Smooth muscle cell (in vitro differentiated cells): ENCODE results near the gene IL1RAPL2. TPM values are rescaled to one million over a fixed set of nuclear protein-coding genes. Genes with fewer than 3 reads are reported as not detected.

Experiments
- DNase-seq: peaks from one replicate; lab custom pipeline; 2025; ENCODE audit not compliant: unreplicated experiment; lab: John Stamatoyannopoulos, UW
- H2AFZ ChIP-seq: fragments of 200-600 bp; sonication (generic); 2 replicates; pipeline ENCODE4 v1.6.0; 2016; ENCODE audit warnings: antibody characterized with exemption, low read depth, mild to moderate bottlenecking
- H3F3A ChIP-seq: fragments of 200-600 bp; sonication (generic); 2 replicates; pipeline ENCODE4 v1.6.0; 2017; ENCODE audit warnings: antibody characterized with exemption, low read depth
- H3K27ac ChIP-seq: fragments of 200-600 bp; sonication (generic); 2 replicates; pipeline ENCODE4 v1.5.1; 2016; ENCODE audit warnings: low read depth, mild to moderate bottlenecking
- H3K27me3 ChIP-seq: fragments of 200-600 bp; sonication (generic); 2 replicates; pipeline ENCODE4 v1.6.1; 2016; ENCODE audit warnings: low read depth, mild to moderate bottlenecking
- H3K36me3 ChIP-seq: fragments of 200-600 bp; sonication (generic); 2 replicates; pipeline ENCODE4 v1.5.1; 2016; ENCODE audit warnings: low read depth
- H3K4me1 ChIP-seq: fragments of 200-600 bp; sonication (generic); 2 replicates; pipeline ENCODE4 v1.5.1; 2016; ENCODE audit warnings: low read depth
- H3K4me2 ChIP-seq: fragments of 200-600 bp; sonication (generic); 2 replicates; pipeline ENCODE4 v1.6.0; 2016; ENCODE audit warnings: mild to moderate bottlenecking
- H3K4me3 ChIP-seq: fragments of 200-600 bp; sonication (generic); 2 replicates; pipeline ENCODE4 v1.5.1; 2016; ENCODE audit warnings: mild to moderate bottlenecking
- H3K79me2 ChIP-seq: fragments of 200-600 bp; sonication (generic); 2 replicates; pipeline ENCODE4 v1.6.0; 2016; ENCODE audit warnings: low read depth, mild to moderate bottlenecking
- H3K9ac ChIP-seq: fragments of 200-600 bp; sonication (generic); 2 replicates; pipeline ENCODE4 v1.6.0; 2016; ENCODE audit warnings: low read depth
- H3K9me3 ChIP-seq: fragments of 200-600 bp; sonication (generic); replicated peaks from 2 replicates; pipeline ENCODE4 v1.5.1; 2016; ENCODE audit warnings: low read depth
- H4K20me1 ChIP-seq: fragments of 200-600 bp; sonication (generic); 2 replicates; pipeline ENCODE4 v1.6.0; 2016; ENCODE audit warnings: low read depth
- CTCF ChIP-seq: fragments of 200-600 bp; sonication (generic); IDR thresholded peaks from 2 replicates; pipeline ENCODE4 v1.5.1; 2017; ENCODE audit warnings: borderline replicate concordance, mild to moderate bottlenecking, antibody characterized with exemption; ENCODE audit not compliant: insufficient read depth, poor library complexity, severe bottlenecking
- WGBS: methylation state at CpG from one replicate; pipeline ENCODE4 v1.1.7; 2016; ENCODE audit warnings: low lambda C conversion rate; 5-methylcytosine and 5-hydroxymethylcytosine counted together
- polyA plus RNA-seq: library from polyadenylated mRNA; unstranded; fragments of >200 nt; fragmentation: Nextera tagmentation; extraction: Ambion mirVana; gene quantifications from 2 replicates; pipeline ENCODE4 v1.2.1, GENCODE V29; 2016
- total RNA-seq: library from RNA; depleted of rRNA; stranded (reverse); fragments of >200 nt; gene quantifications from 2 replicates; pipeline ENCODE4 v1.2.3, GENCODE V29; 2014

The IL1RAPL2 gene
- total and polyA plus RNA-seq, 2 experiments from 2014 or later, result not detected

- no peak overlapping the region for H3K27ac ChIP-seq
- H3F3A ChIP-seq, result no peaks in the 10 kb centered on the region
- no peaks in the 10 kb centered on the region for H3K4me1 ChIP-seq
- no peak overlapping the region for H3K4me2 ChIP-seq
- WGBS, result 88% methylated on average over 9 of the region's 9 CpGs
- H2AFZ ChIP-seq, result no peak overlapping the region
- no peaks in the 10 kb centered on the region for H4K20me1 ChIP-seq
- no peaks in the 10 kb centered on the region for H3K27me3 ChIP-seq
- no peak overlapping the region for H3K9ac ChIP-seq
- H3K36me3 ChIP-seq, result no peaks in the 10 kb centered on the region
- no peaks in the 10 kb centered on the region for H3K9me3 ChIP-seq
- DNase-seq, result no peak
- no peak for TF ChIP-seq CTCF
- no peak overlapping the region for H3K4me3 ChIP-seq
- no peaks in the 10 kb centered on the region for H3K79me2 ChIP-seq
Measured at GRCh38 chrX:104921584-104922205, 355.7 kb downstream of the IL1RAPL2 start.

DNA sequence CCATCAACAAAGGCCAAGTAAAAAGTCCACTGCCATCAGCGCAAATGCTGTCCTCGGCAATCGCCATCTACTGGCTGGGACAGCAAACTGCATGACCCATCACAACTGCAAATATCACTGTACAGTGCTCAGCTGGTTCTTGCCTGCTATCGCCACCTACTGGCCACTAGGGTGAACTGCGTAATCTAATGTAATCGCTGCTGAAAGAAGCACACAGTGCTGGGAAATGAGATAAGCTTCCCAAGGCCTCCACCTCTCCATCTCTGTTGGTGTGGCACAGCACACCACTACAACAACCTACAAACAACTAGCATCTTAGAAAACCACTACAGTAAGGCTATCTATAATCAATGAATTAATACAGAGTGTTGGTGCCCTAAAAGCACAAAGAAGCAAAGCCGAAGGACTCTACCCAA, 356.2 kb downstream of the IL1RAPL2 start:
- H3F3A ChIP-seq, result no peaks in the 10 kb centered on the region
- H2AFZ ChIP-seq, result no peak overlapping the region
- no peak overlapping the region for H3K27ac ChIP-seq
- H3K79me2 ChIP-seq, result no peaks in the 10 kb centered on the region
- no peaks in the 10 kb centered on the region for H3K4me1 ChIP-seq
- no peak overlapping the region for H3K9ac ChIP-seq
- no peaks in the 10 kb centered on the region for H3K36me3 ChIP-seq
- no peak overlapping the region for H3K4me3 ChIP-seq
- DNase-seq, result no peak
- no peaks in the 10 kb centered on the region for H4K20me1 ChIP-seq
- WGBS, result 24% methylated on average over 7 of the region's 7 CpGs
- H3K27me3 ChIP-seq, result no peaks in the 10 kb centered on the region
- TF ChIP-seq CTCF, result peak; percentile 85
- no peak overlapping the region for H3K4me2 ChIP-seq
- no peaks in the 10 kb centered on the region for H3K9me3 ChIP-seq

DNA sequence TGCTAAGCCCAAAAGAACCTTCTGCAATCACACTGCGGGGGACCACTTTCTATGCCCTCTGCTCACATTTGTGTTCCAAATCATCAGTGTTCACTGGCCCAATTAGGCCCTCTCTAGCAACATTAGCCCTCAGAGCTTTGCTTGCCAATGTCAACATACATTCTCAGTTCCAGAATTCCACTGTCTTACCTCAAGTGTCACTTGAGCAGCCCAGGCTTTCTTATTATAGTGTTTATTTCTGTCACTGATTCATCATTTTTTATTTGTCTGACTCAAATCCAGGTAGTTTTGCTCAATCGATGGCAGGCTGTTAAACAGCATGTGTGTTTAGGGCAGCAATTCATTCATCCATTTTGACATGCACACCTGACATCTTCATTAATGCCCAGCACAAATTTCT, 363.3 kb downstream of the IL1RAPL2 start:
- Histone ChIP-seq H4K20me1 (no peaks in the 10 kb centered on the region), H3K4me3 (no peak overlapping the region), H3F3A (no peaks in the 10 kb centered on the region), H3K4me2 (no peak overlapping the region), H3K27ac (no peak overlapping the region), H3K79me2 (no peaks in the 10 kb centered on the region), H3K36me3 (no peaks in the 10 kb centered on the region), H3K4me1 (no peaks in the 10 kb centered on the region), H3K9me3 (no peaks in the 10 kb centered on the region), H2AFZ (no peak overlapping the region), H3K27me3 (no peaks in the 10 kb centered on the region), H3K9ac (no peak overlapping the region)
- TF ChIP-seq CTCF, result no peak
- 57% methylated on average over 2 of the region's 2 CpGs for WGBS
- no peak for DNase-seq

GRCh38 chrX:104935581-104935980, 369.6 kb downstream of the IL1RAPL2 start:
- Histone ChIP-seq H3K27ac (no peak overlapping the region), H3K79me2 (no peaks in the 10 kb centered on the region), H3F3A (no peaks in the 10 kb centered on the region), H3K9me3 (no peaks in the 10 kb centered on the region), H3K9ac (no peak overlapping the region), H3K4me3 (no peak overlapping the region), H3K4me2 (no peak overlapping the region), H3K36me3 (no peaks in the 10 kb centered on the region), H2AFZ (no peak overlapping the region), H3K27me3 (no peaks in the 10 kb centered on the region), H4K20me1 (no peaks in the 10 kb centered on the region), H3K4me1 (no peaks in the 10 kb centered on the region)
- 84% methylated on average over 2 of the region's 2 CpGs for WGBS
- no peak for TF ChIP-seq CTCF
- DNase-seq, result no peak
